H9 (cell line): ENCODE results near the gene MYO18A. TPM values are rescaled to one million over a fixed set of nuclear protein-coding genes. Genes with fewer than 3 reads are reported as not detected.

Source experiments
- DNase-seq: peaks from one replicate; pipeline ENCODE4 v3.0.0-alpha.2; 2017
- H2AFZ ChIP-seq: one replicate; pipeline ENCODE4 v1.6.1; 2013; ENCODE audit warnings: mild to moderate bottlenecking, low read length, control low read depth, moderate library complexity
- H2AK5ac ChIP-seq: 2 replicates; pipeline ENCODE4 v1.6.1; 2013; ENCODE audit warnings: low read length, control low read depth, mixed read lengths; ENCODE audit not compliant: insufficient read length
- H2BK120ac ChIP-seq: one replicate; pipeline ENCODE4 v1.6.1; 2013; ENCODE audit warnings: low read depth, mild to moderate bottlenecking, low read length, control low read depth, inconsistent platforms; ENCODE audit not compliant: poor library complexity, severe bottlenecking
- H2BK12ac ChIP-seq: 2 replicates; pipeline ENCODE4 v1.6.1; 2013; ENCODE audit warnings: low read length, control low read depth, mixed read lengths, low read depth; ENCODE audit not compliant: insufficient read length
- H2BK15ac ChIP-seq: 2 replicates; pipeline ENCODE4 v1.6.1; 2013; ENCODE audit warnings: low read depth, low read length, control low read depth
- H2BK20ac ChIP-seq: one replicate; pipeline ENCODE4 v1.6.1; 2013; ENCODE audit warnings: low read depth, mild to moderate bottlenecking, low read length, control low read depth, inconsistent platforms; ENCODE audit not compliant: poor library complexity, severe bottlenecking
- H2BK5ac ChIP-seq: 2 replicates; pipeline ENCODE4 v1.6.1; 2013; ENCODE audit warnings: low read length, control low read depth, mixed read lengths; ENCODE audit not compliant: insufficient read length
- H3K14ac ChIP-seq: 2 replicates; pipeline ENCODE4 v1.6.1; 2013; ENCODE audit warnings: low read length, control low read depth; ENCODE audit not compliant: insufficient read depth
- H3K18ac ChIP-seq: 2 replicates; pipeline ENCODE4 v1.6.1; 2013; ENCODE audit warnings: low read depth, mild to moderate bottlenecking, mixed read lengths, low read length, control low read depth; ENCODE audit not compliant: insufficient read length
- H3K23ac ChIP-seq: 2 replicates; pipeline ENCODE4 v1.6.1; 2013; ENCODE audit warnings: low read length, control low read depth, mixed read lengths, low read depth; ENCODE audit not compliant: insufficient read length
- H3K23me2 ChIP-seq: 2 replicates; pipeline ENCODE4 v1.6.1; 2013; ENCODE audit warnings: low read depth, mild to moderate bottlenecking, mixed read lengths, low read length, control low read depth; ENCODE audit not compliant: insufficient read length, poor library complexity, severe bottlenecking
- H3K27ac ChIP-seq: 2 replicates; pipeline ENCODE4 v1.5.1; 2013; ENCODE audit warnings: low read length, control low read depth, mixed read lengths, low read depth; ENCODE audit not compliant: insufficient read length
- H3K27me3 ChIP-seq: 2 replicates; pipeline ENCODE4 v1.6.1; 2013; ENCODE audit warnings: low read length, control low read depth, inconsistent platforms; ENCODE audit not compliant: insufficient read depth
- H3K4ac ChIP-seq: 2 replicates; pipeline ENCODE4 v1.6.1; 2013; ENCODE audit warnings: low read depth, mild to moderate bottlenecking, control low read depth, inconsistent platforms, low read length, moderate library complexity
- H3K4me1 ChIP-seq: 2 replicates; pipeline ENCODE4 v1.6.1; 2013; ENCODE audit warnings: low read length, control low read depth, inconsistent platforms; ENCODE audit not compliant: insufficient read depth
- H3K4me2 ChIP-seq: 2 replicates; pipeline ENCODE4 v1.6.1; 2013; ENCODE audit warnings: low read length, control low read depth, mixed read lengths; ENCODE audit not compliant: insufficient read length, insufficient read depth
- H3K56ac ChIP-seq: 2 replicates; pipeline ENCODE4 v1.6.1; 2013; ENCODE audit warnings: low read depth, mild to moderate bottlenecking, mixed read lengths, low read length, control low read depth; ENCODE audit not compliant: insufficient read length
- H3K79me1 ChIP-seq: 2 replicates; pipeline ENCODE4 v1.6.1; 2013; ENCODE audit warnings: low read depth, mild to moderate bottlenecking, moderate library complexity, low read length, control low read depth, inconsistent platforms; ENCODE audit not compliant: insufficient read depth, poor library complexity, severe bottlenecking
- H3K79me2 ChIP-seq: 2 replicates; pipeline ENCODE4 v1.6.1; 2013; ENCODE audit warnings: low read length, control low read depth, inconsistent platforms; ENCODE audit not compliant: insufficient read depth
- H3K9ac ChIP-seq: 2 replicates; pipeline ENCODE4 v1.6.1; 2013; ENCODE audit warnings: low read length, control low read depth, mixed read lengths; ENCODE audit not compliant: insufficient read length; ENCODE audit errors: extremely low read depth
- H3K9me3 ChIP-seq: one replicate; pipeline ENCODE4 v1.6.1; 2013; ENCODE audit warnings: low read depth, low read length, inconsistent platforms; ENCODE audit not compliant: control insufficient read depth
- H3T11ph ChIP-seq: one replicate; pipeline ENCODE4 v1.6.1; 2013; ENCODE audit warnings: mild to moderate bottlenecking, low read length, control low read depth, inconsistent platforms
- H4K20me1 ChIP-seq: one replicate; pipeline ENCODE4 v1.6.1; 2013; ENCODE audit not compliant: control insufficient read depth, insufficient read length, insufficient read depth
- H4K5ac ChIP-seq: 2 replicates; pipeline ENCODE4 v1.6.1; 2013; ENCODE audit warnings: low read depth, mild to moderate bottlenecking, mixed read lengths, low read length, control low read depth; ENCODE audit not compliant: insufficient read length
- H4K8ac ChIP-seq: replicated peaks from 2 replicates; pipeline ENCODE4 v1.6.1; 2013; ENCODE audit warnings: low read length, control low read depth, mixed read lengths, low read depth; ENCODE audit not compliant: insufficient read length
- H4K91ac ChIP-seq: 2 replicates; pipeline ENCODE4 v1.6.1; 2013; ENCODE audit warnings: low read depth, mild to moderate bottlenecking, moderate library complexity, mixed read lengths, low read length, control low read depth; ENCODE audit not compliant: insufficient read length
- H3K27ac Mint-ChIP-seq, 3 experiments: 2 replicates in 2 of 3; 3 replicates in 1 of 3; pipeline ENCODE4 v1.8.0; 2020 to 2021; ENCODE audit warnings: mixed read lengths in 3 of 3, mild to moderate bottlenecking in 1 of 3, moderate library complexity in 1 of 3
- H3K27me3 Mint-ChIP-seq: 2 replicates; pipeline ENCODE4 v1.8.0; 2021; ENCODE audit warnings: low read depth, mild to moderate bottlenecking, moderate library complexity, mixed read lengths
- H3K36me3 Mint-ChIP-seq, 3 experiments: 2 replicates in 2 of 3; 3 replicates in 1 of 3; pipeline ENCODE4 v1.8.0; 2020 to 2021; ENCODE audit warnings: low read depth in 3 of 3, mixed read lengths in 3 of 3; ENCODE audit not compliant: insufficient read depth in 1 of 3
- H3K4me1 Mint-ChIP-seq, 2 experiments: 2 replicates each; pipeline ENCODE4 v1.8.0; 2020; ENCODE audit warnings: mixed read lengths in 2 of 2
- H3K4me3 Mint-ChIP-seq, 2 experiments: 2 replicates in 1 of 2; 3 replicates in 1 of 2; pipeline ENCODE4 v1.8.0; 2020 to 2021; ENCODE audit warnings: mild to moderate bottlenecking in 2 of 2, mixed read lengths in 2 of 2, moderate library complexity in 1 of 2
- H3K9me3 Mint-ChIP-seq, 2 experiments: 2 replicates in 1 of 2; 3 replicates in 1 of 2; pipeline ENCODE4 v1.8.0; 2020; ENCODE audit warnings: mild to moderate bottlenecking in 2 of 2, mixed read lengths in 2 of 2, moderate library complexity in 1 of 2
- WGBS: extraction: QIAGEN DNeasy Blood & Tissue Kit; methylation state at CpG from one replicate; pipeline ENCODE4 v1.1.7; 2013; ENCODE audit warnings: missing lambda C conversion rate, low lambda C conversion rate, mixed read lengths; ENCODE audit not compliant: insufficient read length; ENCODE audit errors: extremely low coverage; 5-methylcytosine and 5-hydroxymethylcytosine counted together
- total RNA-seq: library from RNA; stranded (reverse); gene quantifications from 2 replicates; pipeline ENCODE4 v1.2.1, GENCODE V29; 2021
- TF ChIP-seq, protein P1 (sequence below): fragments of 200-600 bp; sonication (generic); conservative IDR thresholded peaks from 3 replicates; pipeline ENCODE4 v1.8.0; 2021; ENCODE audit warnings: antibody characterized with exemption, mild to moderate bottlenecking

MYO18A gene
- total RNA-seq, 1 experiment from 2014 or later = 21.6 TPM

DNA sequence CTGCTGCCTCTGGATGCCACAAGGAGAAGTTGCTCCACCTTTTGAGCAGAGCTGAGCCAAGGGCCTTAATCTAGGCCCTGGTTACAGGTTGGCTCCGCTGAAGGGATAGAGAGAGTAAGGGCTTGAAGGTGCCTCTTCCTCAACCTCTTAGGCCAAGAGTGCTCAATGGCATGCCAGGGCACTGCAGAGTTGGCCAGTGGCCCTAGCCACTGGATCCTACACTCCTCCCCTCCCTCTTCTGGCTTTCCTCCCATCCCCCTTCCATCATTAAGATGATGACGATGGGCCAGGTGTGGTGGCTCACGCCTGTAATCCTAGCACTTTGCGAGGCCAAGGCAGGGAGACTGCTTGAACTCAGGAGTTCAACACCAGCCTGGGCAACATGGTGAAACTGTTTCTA is 50.5 kb downstream of the MYO18A start:
- H3K23me2 ChIP-seq = no peaks in the 10 kb centered on the region
- Mint-ChIP-seq H3K4me1 (peaks cover 32 to 46% of the 10 kb centered on the region in 2 experiments), H3K9me3 (no peaks in the 10 kb centered on the region), H3K27me3 (no peaks in the 10 kb centered on the region), H3K27ac (peak overlapping the region in 1 of 3 experiments; percentile 55; a peak in 2 of 7 replicates), H3K4me3 (no peak overlapping the region; a peak in 1 of 5 replicates), H3K36me3 (no peaks in the 10 kb centered on the region; a peak in 1 of 7 replicates)
- no peaks in the 10 kb centered on the region for H3K79me2 ChIP-seq
- H3K27ac ChIP-seq = no peak overlapping the region
- no peak overlapping the region for H2BK12ac ChIP-seq
- no peak overlapping the region for H2AK5ac ChIP-seq
- H3K56ac ChIP-seq = no peak overlapping the region
- H2BK120ac ChIP-seq = no peak overlapping the region
- no peak overlapping the region for H3K23ac ChIP-seq
- WGBS = no CpG with 5 or more reads among the region's 4 CpGs
- H4K5ac ChIP-seq = no peak overlapping the region
- DNase-seq = no peak
- no peak overlapping the region for H2AFZ ChIP-seq
- no peaks in the 10 kb centered on the region for H3K9me3 ChIP-seq
- no peaks in the 10 kb centered on the region for H3K27me3 ChIP-seq
- H2BK15ac ChIP-seq = no peak overlapping the region
- H4K8ac ChIP-seq = no peak overlapping the region
- no peak overlapping the region for H3K4me2 ChIP-seq
- no peak overlapping the region for H3K9ac ChIP-seq
- no peak overlapping the region for H2BK5ac ChIP-seq
- no peak overlapping the region for H3K18ac ChIP-seq
- H3T11ph ChIP-seq = no peak overlapping the region
- peaks cover 10% of the 10 kb centered on the region; the same call in 1 of the 2 replicates for H3K4me1 ChIP-seq
- no peak overlapping the region for H3K14ac ChIP-seq
- H4K91ac ChIP-seq = no peak overlapping the region
- no peak overlapping the region for H2BK20ac ChIP-seq
- TF ChIP-seq, protein P1, sequence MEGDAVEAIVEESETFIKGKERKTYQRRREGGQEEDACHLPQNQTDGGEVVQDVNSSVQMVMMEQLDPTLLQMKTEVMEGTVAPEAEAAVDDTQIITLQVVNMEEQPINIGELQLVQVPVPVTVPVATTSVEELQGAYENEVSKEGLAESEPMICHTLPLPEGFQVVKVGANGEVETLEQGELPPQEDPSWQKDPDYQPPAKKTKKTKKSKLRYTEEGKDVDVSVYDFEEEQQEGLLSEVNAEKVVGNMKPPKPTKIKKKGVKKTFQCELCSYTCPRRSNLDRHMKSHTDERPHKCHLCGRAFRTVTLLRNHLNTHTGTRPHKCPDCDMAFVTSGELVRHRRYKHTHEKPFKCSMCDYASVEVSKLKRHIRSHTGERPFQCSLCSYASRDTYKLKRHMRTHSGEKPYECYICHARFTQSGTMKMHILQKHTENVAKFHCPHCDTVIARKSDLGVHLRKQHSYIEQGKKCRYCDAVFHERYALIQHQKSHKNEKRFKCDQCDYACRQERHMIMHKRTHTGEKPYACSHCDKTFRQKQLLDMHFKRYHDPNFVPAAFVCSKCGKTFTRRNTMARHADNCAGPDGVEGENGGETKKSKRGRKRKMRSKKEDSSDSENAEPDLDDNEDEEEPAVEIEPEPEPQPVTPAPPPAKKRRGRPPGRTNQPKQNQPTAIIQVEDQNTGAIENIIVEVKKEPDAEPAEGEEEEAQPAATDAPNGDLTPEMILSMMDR = no peak
- no peaks in the 10 kb centered on the region for H3K79me1 ChIP-seq
- H3K4ac ChIP-seq = no peak overlapping the region
- H4K20me1 ChIP-seq = no peaks in the 10 kb centered on the region
